ENCODE measurements around the gene RCOR3. TPM values are rescaled to one million over a fixed set of nuclear protein-coding genes. Genes with fewer than 3 reads are reported as not detected.

The RCOR3 gene
- total and polyA plus RNA-seq, 2 of the 8 experiments (the other 6 are each of a cell fraction or from before 2014, with no cell fraction given): 21.4 to 36.3 TPM

- no peak overlapping the region for H4K5ac ChIP-seq (ENCODE audit: insufficient read length, low read depth, low read length)
- ChIA-PET POLR2A (ENCODE audit: partially characterized antibody) (interaction anchor here (0.8 to 1.6 kb wide), 2 partner anchors 7 to 16 kb away, joined by 4 to 5 read pairs; no protein-coding TSS in a partner anchor), CTCF (ENCODE audit: partially characterized antibody) (interaction anchor here (0.6 to 4.2 kb wide), 4 partner anchors 19 to 183 kb away, joined by 3 to 30 read pairs (median 3); no protein-coding TSS in a partner anchor)
- H3K4me2 ChIP-seq (ENCODE audit: insufficient read depth in 1 of 2, low read depth in 2 of 2, low read length in 2 of 2): no peak overlapping the region
- H3K4me1 ChIP-seq (replicated peaks in 1 of 4; ENCODE audit: control insufficient read depth in 3 of 4, insufficient read depth in 4 of 4, low read length in 3 of 4): peaks cover 13 to 29% (median 26%) of the 10 kb centered on the region in 4 experiments
- H3K9ac ChIP-seq (replicated peaks in 1 of 4; ENCODE audit: extremely low read depth in 1 of 4, low read depth in 3 of 4, low read length in 3 of 4): no peak overlapping the region
- no peak for DNase-seq (ENCODE audit: low read depth in 1 of 2, low spot score in 2 of 2)
- H4K8ac ChIP-seq (ENCODE audit: extremely low read depth, insufficient read depth, low read length): no peak overlapping the region
- H3K79me2 ChIP-seq (ENCODE audit: control insufficient read depth in 1 of 2, insufficient read depth in 2 of 2, low read length in 2 of 2): peaks cover 0 to 76% of the 10 kb centered on the region in 2 experiments; a peak in 2 of 4 replicates
- H3K4me3 ChIP-seq (ENCODE audit: extremely low read depth in 1 of 4, insufficient read depth in 2 of 4, low read depth in 3 of 4, low read length in 4 of 4): no peak overlapping the region
- no peak overlapping the region for H3K4ac ChIP-seq (replicated peaks; ENCODE audit: insufficient read length, low read depth, low read length)
- H2BK5ac ChIP-seq (ENCODE audit: low read depth, low read length): no peak overlapping the region
- H3K23me2 ChIP-seq (ENCODE audit: low read depth, low read length): peaks cover 5% of the 10 kb centered on the region
- no peak for FAIRE-seq
- H3K9me3 ChIP-seq (ENCODE audit: insufficient read depth in 2 of 2, low read depth in 1 of 2, low read length in 1 of 2): no peaks in the 10 kb centered on the region
- peaks cover 0 to 4% of the 10 kb centered on the region in 2 experiments for H4K20me1 ChIP-seq (replicated peaks in 1 of 2; ENCODE audit: control insufficient read depth in 1 of 2, insufficient read depth in 2 of 2, low read length in 2 of 2)
- H3K27ac ChIP-seq (ENCODE audit: low read depth, low read length): no peak overlapping the region
- H2BK15ac ChIP-seq (ENCODE audit: low read length): no peak overlapping the region
- H3K79me1 ChIP-seq (ENCODE audit: low read depth, low read length): peaks cover 20% of the 10 kb centered on the region
- no peak overlapping the region for H2AK5ac ChIP-seq (ENCODE audit: low read depth, low read length)
- H3K14ac ChIP-seq (ENCODE audit: insufficient read length): no peak overlapping the region
- WGBS, 2 experiments (ENCODE audit: extremely low coverage in 1 of 2, insufficient coverage in 1 of 2, insufficient read length in 1 of 2, insufficient replicate concordance in 2 of 2, low coverage in 1 of 2, low lambda C conversion rate in 2 of 2, missing lambda C conversion rate in 1 of 2): 98% methylated on average over 3 of the region's 3 CpGs; no CpG with 5 or more reads in 1 of the 2 experiments
- no peak overlapping the region for H3K56ac ChIP-seq (replicated peaks; ENCODE audit: insufficient read length, low read depth, low read length)
- no peak overlapping the region for H3K18ac ChIP-seq (ENCODE audit: extremely low read depth, low read length)
- no peak overlapping the region for H2AFZ ChIP-seq (ENCODE audit: low read length)
- H2BK20ac ChIP-seq (ENCODE audit: low read length): no peak overlapping the region
- no peak overlapping the region for H2BK12ac ChIP-seq (ENCODE audit: low read depth, low read length)
- H3K27me3 ChIP-seq (replicated peaks in 1 of 4; ENCODE audit: control insufficient read depth in 3 of 4, extremely low read depth in 1 of 4, insufficient read depth in 3 of 4, low read length in 3 of 4): peaks cover 0 to 3% (median 3%) of the 10 kb centered on the region in 4 experiments; a peak in 4 of 7 replicates
- no peak overlapping the region for H3K23ac ChIP-seq (ENCODE audit: insufficient read length)
- no peaks in the 10 kb centered on the region for H3K36me3 ChIP-seq (ENCODE audit: control insufficient read depth in 2 of 4, insufficient read depth in 4 of 4, low read length in 3 of 4)
- H4K91ac ChIP-seq (replicated peaks; ENCODE audit: insufficient read length, low read length): no peak overlapping the region
- H2BK120ac ChIP-seq (replicated peaks; ENCODE audit: low read depth, low read length): no peak overlapping the region
- TF ChIP-seq RXRA (IDR thresholded peaks at IDR 0.05; ENCODE audit: insufficient read depth, low read depth, low read length) (no peak), CBX5 (IDR thresholded peaks at IDR 0.05; ENCODE audit: low read depth, low read length) (no peak), CREB1 (IDR thresholded peaks at IDR 0.05) (no peak), SIRT6 (IDR thresholded peaks at IDR 0.05; ENCODE audit: low read length) (no peak), POLR2A (IDR thresholded peaks at IDR 0.05; ENCODE audit: control extremely low read depth in 1 of 2, low read depth in 2 of 2, low read length in 2 of 2) (no peak), CTCF (IDR thresholded peaks at IDR 0.05; ENCODE audit: control extremely low read depth in 1 of 3, insufficient read depth in 1 of 3, low read depth in 1 of 3, low read length in 3 of 3) (no peak), ASH2L (IDR thresholded peaks at IDR 0.05; ENCODE audit: low read length) (no peak), SRF (IDR thresholded peaks at IDR 0.05; ENCODE audit: low read depth, low read length) (no peak), SP2 (IDR thresholded peaks at IDR 0.05; ENCODE audit: low read length) (no peak), TCF12 (IDR thresholded peaks at IDR 0.05; ENCODE audit: low read depth, low read length) (no peak), BACH1 (IDR thresholded peaks at IDR 0.05; ENCODE audit: low read length) (no peak), RFX5 (IDR thresholded peaks at IDR 0.05; ENCODE audit: borderline replicate concordance, low read depth, low read length) (no peak)
Observed at GRCh38 chr1:211331011-211331709, 72.0 kb downstream of the RCOR3 start.
